NCI-H774 (cell line): ENCODE results near the gene GRK4.
A peak's percentile ranks its signal among the peaks of the same experiment; 100 is the strongest.
"Not testable (repeated sequence)": the region's sequence is repeated elsewhere in the genome, so short reads cannot be mapped to it uniquely, and the experiment has no call there.

ENCODE experiments used
- DNase-seq: peaks from one replicate; lab custom pipeline; 2025; lab: John Stamatoyannopoulos, UW

The GRK4 gene

DNA sequence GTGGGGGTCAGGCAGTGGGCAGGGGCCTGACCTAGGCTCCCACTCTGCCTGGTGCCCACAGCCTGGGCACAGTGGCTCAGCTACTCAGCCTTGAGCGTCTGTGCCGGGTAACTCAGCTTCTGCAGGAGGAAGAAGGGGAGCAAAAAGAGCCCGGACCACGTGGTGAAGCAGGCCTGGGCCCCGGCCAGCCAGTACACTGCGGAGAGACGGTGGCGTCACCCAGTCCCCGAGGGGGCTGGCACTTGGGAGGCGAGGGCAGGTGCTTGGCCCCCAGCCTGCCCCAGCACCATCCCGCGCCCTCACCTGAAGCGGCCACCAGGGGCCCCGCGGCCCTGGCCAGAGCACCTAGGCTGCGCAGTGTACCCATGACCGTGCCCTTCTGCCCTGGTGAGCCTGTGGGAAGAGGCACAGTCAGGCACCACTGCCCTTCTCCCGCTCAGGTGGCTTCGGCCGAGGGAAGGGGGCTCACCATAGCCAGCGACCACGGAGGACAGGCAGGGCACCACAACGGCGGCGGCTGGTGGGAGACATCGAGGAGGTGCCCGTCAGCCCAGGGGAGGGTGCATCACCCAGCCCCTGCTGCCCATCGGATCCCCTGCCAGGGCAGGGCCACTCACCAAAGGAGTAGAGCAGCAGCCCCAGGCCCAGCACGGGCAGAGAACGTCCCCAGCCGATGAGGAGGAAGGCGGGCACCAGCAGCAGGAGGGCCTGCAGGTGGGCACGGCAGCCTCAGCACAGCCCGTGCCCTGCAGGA is 32.4 kb upstream of the GRK4 start:
- DNase-seq, result no peak

DNA sequence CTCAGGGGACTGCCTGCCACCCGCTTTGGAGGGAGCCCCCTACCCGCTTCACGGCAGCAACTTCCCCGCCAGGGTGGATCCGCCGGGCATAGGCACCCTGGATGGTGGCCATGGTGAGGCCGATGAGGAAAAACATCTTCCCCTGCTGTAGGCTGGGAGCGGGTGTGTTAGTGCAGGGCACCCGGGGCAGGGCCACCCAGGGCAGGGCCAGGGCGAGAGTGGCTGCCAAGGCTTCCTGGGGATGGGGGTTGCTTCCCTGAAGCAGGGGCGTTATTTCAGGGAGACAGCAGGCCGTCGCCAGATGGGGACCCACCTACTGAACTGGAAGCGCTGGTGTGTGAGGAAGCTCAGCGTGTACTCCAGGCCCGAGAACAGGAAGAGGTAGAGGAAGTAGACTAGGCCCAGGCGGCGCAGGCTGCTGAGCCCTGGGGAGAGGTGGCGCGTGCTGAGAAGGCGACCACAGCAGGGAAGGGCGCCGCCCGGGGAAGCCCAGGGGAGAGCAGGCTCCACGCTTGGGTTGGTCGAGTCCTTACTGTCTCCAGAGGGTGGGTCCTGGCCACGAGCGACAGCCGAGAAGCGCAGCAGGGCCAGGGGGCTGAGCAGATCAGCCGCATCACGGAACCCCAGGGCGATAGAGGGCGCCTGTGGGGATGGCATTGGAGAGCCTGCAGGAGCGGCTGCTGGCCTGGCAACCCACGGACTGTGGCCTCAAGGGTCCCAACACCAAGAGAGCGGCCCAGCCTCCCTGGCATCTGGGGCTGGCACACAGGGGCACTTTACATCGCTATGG is 31.7 kb upstream of the GRK4 start:
- DNase-seq, result no peak

DNA sequence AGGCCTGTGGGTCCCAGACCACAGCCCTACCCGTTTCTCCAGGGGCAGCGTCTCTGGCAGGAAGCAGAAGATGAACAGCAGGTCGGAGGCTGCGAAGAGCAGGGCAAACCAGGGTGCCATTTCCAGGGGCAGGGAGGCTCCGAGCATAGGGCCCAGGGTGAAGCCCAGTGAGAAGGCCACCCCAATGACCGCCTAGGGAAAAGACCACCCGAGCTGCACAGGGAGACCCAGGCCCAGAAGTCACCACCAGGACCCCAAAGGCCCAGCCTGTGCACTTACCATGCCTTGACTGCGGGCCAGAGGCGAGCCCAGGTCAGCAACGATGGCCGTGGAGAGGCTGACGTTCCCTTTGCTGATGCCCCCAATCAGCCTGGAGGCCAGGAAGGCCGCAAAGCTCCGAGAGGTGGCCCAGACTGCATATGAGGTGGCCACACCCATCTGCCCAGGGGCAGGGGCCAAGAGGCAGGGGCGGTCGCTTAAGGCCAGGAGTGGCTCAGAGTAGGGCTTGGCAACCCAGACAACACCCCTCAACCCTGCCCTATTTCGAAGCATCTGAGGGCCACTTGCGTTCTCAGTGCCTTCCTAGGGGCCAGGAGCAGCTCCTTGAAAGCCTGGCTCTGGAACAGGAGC is 30.9 kb upstream of the GRK4 start:
- no peak for DNase-seq

DNA sequence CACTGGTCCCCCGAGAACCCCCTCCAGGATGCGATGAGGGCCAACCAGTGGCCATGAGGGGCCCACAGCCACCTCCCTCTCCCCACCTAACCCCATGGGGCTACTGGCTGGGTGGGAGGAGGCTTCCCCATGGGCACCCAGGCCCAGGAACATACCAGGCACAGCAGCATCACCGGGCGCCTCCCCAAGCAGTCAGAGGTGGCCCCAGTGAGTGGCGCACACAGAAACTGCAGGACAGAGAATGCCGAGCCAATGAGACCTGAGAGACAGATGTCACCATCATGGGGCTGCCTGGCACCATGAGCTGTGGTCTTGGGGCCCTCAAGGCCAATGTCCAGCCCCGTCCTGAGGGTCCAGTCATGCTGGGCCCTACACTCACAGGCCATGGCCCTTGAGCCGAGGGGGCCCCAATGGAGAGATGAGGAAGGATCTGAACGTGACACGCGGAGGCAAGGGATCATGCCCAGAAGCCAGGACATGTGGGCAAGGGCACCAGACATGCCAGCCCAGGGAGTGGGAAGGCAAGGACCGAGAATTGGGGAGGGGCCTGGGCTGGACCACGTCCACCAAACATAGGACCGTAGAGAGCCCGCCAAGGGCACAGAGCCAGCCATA is 30.3 kb upstream of the GRK4 start:
- DNase-seq, result no peak

DNA sequence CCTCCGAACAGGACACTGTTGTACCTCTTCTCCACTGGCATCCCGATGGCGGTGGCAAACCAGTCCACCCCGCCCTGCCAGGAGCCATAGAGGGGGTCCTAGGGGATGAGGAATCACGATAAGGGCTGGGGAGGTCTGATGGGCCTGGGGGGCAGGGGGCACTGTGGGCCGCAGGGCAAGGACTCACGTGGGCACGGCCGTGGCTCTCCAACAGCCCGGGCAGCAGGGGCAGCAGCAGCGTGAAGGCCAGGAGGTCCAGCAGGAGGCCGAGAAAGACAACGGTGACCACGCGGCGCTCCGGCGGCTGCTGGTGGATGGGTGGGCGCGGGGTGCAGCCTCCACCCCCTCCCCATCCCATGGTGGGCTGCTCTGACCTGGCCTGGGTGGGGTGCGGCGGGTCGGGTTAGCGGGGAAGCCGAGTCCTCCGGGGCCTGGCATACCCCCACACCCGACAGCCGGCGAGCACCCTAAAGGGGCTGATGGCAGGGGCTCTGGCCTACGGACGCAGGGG is 29.8 kb upstream of the GRK4 start:
- DNase-seq, result no peak

DNA sequence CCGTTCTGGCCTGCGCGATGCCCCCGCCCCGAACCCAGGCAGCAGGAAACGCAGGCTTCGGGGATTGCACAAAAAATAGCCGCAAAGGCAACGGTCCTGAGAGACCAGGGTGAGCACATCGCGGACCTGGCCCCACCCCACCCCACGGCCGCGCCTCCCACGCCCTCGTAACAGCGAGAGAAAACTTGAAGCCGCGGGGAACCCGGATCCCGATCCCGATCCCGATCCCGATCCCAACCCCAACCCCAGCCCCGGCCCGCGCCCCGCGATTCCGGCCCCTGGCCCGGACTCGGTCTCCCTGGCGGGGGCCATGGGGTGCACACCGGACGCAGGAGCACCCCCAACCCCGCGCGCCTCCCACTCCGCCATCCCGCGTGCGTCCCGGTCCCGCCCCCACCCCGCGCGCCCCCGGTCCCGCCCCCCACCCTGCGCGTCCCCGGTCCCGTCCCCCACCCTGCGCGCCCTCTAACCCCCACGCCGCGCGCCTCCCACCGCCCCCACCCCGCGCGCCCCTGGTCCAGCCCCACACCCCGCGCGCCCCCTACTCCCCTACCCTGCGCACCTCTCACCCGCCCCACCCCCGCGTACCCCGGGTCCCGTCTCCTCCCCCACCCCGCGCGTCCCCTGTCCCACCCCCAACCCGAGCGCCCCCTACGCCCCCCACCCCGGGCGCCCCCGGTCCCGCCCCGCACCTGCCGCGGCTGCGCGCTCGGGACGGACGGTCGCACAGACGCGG is 29.1 kb upstream of the GRK4 start:
- no peak for DNase-seq

DNA sequence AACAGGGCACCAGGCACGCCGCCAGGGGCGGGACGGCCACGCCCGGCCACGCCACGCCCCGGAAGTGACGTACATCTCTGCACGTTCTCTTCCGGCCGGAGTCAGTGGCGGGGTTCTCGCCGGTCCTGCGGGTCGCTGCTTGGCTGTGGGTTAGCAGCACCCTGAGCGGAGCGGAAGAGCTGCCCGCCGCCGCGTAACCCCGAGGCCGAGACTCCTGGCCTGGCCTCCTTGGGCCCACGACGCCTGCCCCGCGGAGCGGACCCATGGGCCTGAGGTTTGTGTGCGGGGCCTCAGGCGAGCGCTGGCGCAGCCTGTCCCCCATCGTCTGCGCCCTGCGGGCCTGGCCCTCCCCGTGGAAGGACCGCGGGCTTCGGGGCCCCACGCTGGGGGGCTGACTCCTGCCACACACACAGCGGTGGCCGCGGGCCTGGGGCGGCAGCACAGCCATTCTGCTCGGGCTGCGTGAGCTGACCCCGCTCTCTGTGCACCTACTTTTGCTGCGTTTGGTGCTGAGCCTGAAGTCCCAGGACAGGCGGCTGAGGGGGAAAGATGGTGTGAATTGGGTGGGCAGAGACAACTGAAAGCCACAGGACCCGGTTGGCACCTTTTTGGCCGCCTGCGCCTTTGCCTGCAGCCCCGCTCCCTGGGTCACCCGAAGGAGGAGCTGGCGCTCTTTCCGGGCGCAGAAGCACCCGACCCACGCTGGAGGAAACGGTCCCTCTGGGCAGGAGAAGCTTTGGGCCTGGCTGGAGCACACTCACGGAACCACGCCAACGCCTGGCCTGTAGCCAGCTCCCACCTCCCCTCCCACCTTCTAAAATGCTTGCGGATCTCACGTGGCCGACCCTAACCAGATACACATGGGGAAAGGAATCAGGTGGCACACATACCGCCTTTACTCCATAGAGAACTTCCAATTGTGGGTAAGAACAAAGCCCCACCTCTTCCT is 28.3 kb upstream of the GRK4 start:
- DNase-seq, result peak; percentile 56

DNA sequence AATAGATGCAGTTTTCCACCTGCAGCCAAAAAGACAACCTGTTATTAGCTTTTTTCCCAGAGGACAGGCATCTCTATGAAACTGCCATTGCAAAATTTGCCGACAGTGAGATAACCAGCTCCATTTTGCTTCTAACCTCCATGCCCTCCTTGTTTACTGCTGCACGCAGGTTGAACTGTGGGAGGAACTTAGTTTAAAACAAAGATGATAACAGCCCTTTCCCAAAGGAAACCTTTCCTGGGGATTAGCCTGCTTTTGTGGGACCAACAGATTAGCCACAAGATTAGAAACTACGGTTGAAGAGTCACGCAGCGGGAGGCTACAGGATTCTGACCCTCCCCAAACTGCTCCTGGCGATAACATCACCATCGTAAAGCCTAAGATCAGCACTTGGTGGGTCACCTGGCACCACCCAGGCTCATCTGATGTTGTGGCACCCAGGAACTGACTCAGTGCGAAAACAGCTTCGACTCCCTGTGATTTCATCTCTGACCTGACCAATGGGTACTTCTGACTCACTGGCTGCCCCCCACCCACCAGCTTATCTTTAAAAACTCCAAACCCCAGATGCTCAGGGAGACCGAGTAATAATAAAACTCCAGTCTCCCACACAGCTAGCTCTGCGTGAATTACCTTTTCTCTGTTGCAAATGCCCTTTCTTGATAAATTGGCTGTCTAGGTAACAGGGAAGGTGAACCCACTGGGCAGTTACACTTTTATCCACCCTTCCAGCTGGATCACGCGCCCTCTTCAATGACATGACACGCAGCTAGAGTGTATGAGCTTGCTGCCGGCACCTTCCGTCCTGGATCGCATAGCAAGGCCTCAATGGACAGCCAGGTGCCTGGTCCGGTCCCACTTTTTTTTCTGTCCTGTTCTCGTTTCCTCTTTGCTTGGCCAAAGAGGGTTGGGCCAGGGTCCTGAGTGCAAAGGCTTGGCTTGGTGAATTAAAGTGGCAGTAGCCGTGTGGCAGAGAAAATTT is 27.3 kb upstream of the GRK4 start:
- no peak for DNase-seq

DNA sequence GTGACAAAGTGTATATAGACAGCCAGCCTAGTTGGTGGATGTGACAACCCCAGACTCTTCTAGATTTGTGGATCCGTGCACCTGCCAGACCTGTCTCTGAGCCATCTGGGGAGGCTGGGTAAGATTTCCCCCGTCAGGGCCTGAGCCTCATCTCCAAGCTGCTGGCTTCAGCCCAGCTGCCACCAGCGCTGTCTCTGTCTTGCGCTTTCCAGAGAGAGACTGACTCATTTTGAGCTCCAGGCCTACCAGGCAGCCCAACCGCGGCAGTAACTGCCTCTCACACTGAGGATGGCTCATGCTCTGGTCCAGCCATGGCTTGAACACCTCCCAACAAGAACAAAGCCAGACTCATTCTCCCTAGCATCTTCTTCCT is 26.6 kb upstream of the GRK4 start:
- DNase-seq, result no peak

DNA sequence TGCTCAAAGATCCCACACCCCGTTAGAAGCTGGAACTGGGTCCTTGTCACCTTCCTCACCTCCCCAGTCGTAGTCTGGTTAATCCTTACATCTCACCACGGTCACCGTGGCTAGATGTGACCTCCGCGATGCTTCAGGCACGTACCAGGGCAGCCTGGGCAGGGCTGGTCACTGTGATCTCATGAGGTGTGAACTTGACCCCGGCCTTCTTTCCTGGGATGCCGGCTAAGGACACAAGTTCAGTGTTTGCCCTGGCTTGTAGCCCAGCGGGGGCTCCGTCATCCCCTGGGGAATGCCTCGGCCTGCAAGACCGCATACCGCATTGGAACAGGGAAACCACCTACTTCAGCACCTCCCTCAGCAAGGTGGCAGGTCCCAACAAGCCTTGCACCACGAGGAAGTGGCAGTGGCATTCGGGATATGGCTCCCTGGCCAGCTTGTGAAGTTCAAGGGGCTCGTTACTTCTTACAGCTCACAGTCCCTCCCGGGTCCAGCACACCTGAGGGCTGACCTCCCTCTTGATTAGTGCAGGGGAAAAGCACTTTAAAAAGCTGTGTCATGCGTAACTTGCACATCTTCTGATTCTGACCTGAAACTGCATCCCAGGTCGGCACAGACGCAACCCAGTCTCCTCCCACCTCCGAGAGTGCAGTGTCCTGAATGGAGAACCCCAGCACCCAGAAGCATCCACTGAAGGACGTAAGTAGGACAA is 26.1 kb upstream of the GRK4 start:
- no peak for DNase-seq

DNA sequence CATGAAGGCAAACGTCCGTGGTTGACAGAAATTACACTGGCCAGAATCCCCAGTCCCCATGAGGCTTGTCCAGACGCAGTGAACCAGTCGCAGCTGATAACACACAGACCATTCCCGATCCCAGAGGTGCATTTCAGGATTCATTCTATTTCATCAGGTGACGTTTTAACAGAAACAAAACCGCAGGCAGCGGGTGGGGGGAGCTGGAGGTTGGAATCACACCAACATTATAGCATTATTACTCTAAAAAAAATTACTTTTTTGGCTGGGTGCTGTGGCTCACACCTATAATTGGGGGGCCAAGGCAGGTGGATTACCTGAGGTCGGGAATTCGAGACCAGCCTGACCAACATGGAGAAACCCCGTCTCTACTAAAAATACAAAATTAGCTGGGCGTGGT is 25.4 kb upstream of the GRK4 start:
- DNase-seq, result no peak

DNA sequence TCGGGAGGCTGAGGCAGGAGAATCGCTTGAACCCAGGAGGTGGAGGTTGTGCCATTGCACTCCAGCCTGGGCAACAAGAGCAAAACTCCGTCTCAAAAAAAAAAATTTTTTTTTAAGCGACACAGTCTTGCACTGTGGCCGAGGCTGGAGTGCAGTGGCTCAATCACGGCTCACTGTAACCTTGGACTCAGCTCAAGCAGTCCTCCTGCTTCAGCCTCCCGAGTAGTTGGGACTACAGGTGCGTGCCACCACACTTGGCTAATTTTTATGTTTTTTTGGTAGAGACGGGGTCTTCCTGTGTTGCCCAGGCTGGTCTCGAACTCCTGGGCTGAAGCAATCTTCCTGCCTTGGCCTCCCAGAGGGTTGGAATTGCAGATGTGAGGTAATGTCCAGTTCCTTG is 25.0 kb upstream of the GRK4 start:
- not testable (repeated sequence) for DNase-seq

DNA sequence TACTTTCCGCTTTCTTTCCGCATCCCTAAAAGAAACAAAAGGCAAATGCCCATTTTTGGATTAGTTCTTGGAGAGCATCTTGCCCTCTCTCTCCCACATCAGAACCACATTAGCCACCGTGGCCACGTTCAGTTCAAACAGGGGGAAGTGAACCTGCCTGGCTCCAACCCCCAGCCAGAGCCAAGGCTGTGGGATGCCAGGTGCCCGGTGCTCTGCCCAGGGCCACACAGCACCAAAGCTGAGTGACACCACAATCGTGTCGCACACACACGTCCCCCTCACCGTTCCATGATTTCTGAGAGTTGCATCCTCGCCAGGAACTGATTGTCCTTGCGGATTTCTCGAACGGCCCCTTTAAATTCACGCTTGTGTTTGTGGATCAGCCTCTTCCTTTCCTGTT is 24.5 kb upstream of the GRK4 start:
- no peak for DNase-seq

DNA sequence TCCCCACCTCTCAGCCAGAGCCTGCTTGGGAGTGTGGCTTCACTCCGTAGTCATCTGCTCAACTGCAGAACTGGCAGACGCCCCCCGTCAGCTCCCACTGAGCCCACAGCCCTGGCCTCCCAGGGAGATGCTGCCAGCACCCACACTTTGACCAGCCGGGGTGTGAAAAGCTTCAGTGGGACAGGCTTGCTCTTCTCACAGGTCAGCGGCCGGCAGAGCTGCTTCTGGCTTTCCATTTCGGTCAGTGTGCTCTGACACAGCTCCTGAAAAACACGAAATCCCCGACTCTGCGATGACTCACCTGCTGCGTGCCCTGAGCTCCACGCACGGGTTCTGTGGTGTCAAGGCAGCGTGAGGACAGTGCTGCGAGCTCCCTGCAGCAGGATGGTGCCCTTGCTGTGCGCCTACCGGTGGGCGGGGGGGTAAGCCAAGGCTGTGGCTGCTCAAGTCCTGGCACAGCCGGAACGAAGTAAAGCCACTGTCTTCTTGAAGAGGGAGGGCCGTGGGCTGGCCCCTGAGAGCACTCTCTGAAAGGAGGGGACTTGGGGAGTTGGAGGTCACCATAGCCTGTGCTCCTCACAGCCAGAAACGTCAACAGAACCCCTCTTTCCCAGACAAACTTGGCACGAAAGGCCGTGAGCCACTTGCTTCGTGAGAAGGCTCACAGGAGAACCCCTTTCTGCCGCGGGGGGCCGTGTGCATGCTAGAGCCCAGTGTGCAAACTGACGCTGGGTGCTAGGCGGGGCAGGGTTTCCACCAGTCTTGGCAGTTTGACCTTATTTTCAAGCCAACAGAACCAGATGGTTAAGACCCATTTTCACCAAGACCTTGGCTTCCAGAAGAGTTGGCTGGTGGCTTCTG is 23.8 kb upstream of the GRK4 start:
- no peak for DNase-seq

DNA sequence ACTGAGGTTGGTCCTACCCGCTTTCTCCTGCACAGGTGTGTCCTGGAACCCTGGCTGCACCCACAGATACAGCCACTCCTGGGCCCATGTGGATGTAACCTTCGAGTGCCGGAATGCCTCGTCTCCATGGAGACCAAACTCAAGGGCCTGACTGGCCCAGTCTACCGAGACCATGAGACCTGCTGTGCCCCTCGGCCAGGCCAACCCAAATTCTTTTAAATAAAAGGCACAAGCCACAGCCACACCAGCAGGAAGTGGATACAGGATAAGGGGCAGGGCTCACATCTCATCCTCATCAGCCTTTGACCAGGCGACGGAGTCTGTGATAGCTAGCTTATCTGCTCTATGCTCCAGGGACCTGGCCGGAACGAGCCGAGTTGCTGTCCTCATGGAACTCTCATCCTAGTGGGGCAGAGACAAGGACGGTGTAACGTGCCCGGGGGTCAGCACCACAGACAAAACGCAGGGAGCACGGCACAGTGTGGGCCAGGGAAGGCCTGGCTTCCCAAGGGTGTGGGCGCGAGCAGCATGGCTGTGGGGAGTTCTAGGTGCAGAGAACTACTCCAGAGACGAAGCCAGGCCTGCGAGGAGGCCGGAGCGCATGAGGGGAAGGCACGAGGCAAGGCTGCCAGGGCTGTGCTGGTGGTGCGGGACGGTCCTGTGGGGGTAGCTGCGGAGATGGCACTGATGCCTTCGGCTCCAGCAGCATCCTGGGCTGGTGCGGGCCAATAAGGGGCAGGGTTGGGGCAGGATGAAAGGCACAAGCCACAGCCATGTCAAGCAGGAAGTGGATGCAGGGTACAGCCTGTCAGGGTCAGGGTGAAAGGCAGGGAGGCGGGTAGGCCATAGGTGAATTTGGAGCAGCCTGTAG is 22.9 kb upstream of the GRK4 start:
- DNase-seq, result no peak

DNA sequence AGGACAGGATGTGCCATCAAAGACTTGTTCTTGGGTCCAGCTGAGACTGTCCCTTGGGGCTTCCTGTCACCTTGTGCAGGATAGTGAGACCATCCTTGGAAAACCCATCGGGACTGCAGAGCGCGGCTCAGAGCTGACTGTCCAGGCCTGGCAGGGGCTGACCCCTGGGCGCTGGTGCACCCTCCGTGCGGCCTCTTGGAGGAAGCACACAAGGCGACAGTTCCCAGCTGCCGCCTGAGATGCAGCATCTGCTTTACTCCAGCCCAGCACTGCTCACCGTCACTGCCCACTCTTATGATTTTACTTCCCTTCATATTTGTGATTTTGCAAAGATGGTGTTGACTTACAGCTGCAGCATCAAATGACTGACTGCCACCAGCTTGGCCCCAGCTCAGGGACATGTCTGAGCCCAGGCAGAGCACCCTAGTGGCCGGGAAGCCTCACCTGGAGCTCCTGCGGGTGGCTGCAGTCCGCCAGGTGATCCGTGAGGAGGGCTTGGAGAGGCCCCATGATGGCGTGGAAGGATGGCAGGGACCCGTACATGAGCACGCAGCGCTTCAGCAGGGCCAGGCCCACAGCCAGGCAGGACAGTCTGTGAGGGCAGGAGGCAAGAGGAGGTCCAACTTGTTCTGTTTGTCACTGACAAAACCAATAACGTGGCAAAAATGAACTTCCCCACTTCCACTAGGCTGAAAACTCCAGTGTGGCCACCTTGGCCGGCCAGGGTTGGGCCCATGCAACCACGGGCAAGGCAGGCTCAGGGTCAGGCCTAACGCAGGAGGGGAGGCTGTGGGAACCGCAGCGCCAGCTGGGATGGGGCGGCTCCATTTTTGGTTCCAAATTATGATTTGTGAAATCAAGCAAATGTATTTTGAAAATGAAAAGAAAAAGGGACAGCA is 22.0 kb upstream of the GRK4 start:
- DNase-seq, result no peak
